AG08395 (cell line): ENCODE results near the gene GFPT1.

Experiments used
- DNase-seq: peaks from one replicate; pipeline ENCODE4 v3.0.0; 2012; ENCODE audit warnings: mixed read lengths, low spot score

Gene GFPT1

GRCh38 chr2:69291004-69291650 is 95.9 kb downstream of the GFPT1 start:
- peak; percentile 65 for DNase-seq

GRCh38 chr2:69288429-69288828 is 98.6 kb downstream of the GFPT1 start:
- no peak for DNase-seq

GRCh38 chr2:69287544-69287943 is 99.5 kb downstream of the GFPT1 start:
- no peak for DNase-seq

GRCh38 chr2:69285379-69285894 is 101.6 kb downstream of the GFPT1 start:
- DNase-seq = no peak

DNA sequence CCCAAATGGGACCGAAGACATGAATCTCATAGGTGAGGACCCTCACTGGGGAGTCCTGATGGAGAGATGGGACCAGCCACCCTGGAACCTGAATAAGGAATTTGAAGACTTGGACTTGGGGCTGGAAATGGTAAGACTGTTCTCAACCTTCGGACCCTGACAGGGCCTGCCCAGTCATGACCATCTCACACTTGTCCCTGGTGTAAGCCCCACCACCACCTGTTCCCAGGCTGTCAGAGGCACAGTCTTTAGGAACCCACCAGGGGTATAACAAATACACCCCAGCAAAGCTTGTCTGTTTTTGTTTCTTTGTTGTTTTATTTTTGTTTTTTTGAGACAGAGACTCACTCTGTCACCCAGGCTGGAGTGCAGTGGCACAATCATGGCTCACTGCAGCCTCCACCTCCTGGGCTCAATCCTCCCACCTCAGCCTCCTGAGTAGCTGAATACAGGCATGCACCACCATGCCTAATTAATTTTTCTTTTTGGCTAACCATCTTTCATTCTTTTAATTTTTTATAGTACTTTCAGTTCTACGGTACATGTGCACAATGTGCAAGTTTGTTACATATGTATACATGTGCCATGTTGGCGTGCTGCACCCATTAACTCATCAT is 106.1 kb downstream of the GFPT1 start:
- no peak for DNase-seq

- DNase-seq = peak; percentile 43
These were observed 106.9 kb downstream of the GFPT1 start for GRCh38 chr2:69279931-69280681.

GRCh38 chr2:69279211-69279610 is 107.8 kb downstream of the GFPT1 start:
- no peak for DNase-seq

DNA sequence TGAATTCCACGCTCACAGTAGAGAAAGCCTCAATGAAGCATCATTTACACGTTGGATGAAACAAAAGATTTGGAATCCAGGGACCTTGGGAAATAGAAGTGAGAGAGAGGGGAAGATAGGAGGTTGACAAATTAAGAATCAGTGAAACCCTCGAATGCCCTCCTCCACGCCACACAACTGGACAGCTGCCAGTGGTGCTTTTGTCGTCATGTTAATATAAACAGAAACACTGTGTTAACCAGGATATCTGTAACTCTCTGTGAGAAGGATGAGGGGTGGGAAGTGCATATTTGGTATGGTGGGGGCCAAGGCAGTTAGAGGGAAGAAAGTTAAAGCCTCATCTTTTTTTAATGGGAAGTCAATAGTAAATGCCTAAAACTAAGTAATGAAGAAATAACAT is 108.7 kb downstream of the GFPT1 start:
- no peak for DNase-seq

- DNase-seq = no peak
These were observed 111.5 kb downstream of the GFPT1 start for GRCh38 chr2:69275490-69275889.

DNA sequence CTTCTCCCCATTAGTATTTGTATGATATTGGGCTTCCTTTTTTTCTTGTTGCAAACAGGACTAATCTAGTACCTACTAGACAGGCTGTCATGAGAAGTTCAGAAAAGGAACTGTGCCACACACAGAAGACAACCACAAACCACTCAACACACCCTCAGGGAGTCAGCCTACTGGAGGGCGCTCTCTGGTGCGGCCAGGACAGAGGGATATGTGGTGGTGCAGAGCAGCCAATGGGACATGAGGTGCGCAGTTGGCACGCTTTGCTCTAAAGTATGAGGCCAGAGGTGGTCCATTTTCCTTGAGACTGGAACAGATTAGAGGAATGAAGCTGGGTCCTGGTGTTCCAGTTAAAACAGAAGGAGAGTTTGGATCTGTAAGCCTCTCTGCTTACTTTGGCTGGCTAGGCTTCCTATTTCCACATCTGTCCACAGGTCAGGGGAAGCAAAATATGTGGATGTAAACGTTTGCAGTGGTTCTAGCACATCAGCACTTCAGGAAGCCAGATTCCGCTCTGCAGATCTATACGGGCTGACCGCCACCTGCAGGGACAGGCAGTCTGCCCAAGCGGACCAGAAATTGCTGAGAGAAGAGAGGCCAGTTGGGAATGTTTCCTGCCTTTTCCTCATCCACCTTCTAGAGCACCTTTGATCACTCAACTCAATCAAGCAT is 114.1 kb downstream of the GFPT1 start:
- DNase-seq = no peak

DNA sequence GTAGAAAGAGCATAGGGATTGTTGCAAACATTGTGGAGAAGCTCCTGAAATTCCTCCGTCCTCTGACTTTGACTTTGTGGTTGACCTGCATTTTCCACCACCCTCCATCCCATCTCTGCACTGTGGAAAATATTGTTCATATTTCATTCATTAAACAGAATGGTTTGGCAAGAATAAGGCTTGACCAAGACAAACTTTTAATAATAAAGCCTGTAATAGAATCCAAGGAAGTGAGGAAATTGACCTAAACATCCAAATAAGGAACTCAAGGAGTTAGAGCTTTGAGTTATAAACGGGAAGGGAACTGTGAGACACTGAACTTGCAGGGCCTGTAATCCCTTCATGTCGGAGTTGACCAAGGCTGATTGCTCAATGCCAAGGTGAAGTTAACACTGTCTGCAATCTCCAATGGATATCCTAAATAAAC is 115.2 kb downstream of the GFPT1 start:
- peak; percentile 79 for DNase-seq
